Inferior parietal cortex (tissue), 1 donor: Measurements from ENCODE around the gene GOLGA8Q.
"Not testable (repeated sequence)": the region's sequence is repeated elsewhere in the genome, so short reads cannot be mapped to it uniquely, and the experiment has no call there.

Experiments
- DNase-seq: peaks from one replicate; pipeline ENCODE4 v3.0.0-alpha.2; 2016; ENCODE audit errors: extremely low spot score

Gene GOLGA8Q, protein sequence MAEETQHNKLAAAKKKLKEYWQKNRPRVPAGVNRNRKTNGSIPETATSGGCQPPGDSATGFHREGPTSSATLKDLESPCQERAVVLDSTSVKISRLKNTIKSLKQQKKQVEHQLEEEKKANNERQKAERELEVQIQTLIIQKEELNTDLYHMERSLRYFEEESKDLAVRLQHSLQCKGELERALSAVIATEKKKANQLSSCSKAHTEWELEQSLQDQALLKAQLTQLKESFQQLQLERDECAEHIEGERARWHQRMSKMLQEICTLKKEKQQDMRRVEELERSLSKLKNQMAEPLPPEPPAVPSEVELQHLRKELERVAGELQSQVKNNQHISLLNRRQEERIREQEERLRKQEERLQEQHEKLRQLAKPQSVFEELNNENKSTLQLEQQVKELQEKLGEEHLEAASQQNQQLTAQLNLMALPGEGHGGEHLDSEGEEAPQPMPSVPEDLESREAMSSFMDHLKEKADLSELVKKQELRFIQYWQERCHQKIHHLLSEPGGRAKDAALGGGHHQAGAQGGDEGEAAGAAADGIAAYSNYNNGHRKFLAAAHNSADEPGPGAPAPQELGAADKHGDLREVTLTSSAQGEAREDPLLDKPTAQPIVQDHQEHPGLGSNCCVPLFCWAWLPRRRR

DNA sequence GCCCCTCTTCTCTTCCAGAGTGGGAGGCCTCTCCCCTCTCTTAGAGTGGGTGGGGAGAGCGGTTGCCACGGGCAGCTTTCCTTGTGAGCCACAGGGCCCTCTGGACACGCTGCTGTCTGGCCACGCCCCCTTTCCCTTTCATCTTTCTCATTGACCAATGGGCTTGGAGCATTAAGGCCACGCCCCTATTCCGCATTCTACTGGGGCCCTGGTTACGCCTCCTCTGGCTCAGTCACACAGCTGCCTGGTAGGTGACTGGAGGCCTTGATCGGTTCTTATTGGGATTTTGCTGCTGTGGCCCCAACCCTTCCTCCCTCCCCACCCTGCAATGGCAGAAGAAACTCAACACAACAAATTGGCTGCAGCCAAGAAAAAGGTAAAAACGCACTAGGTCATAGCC, at the start of gene GOLGA8Q:
TSS of gene GOLGA8Q (plus strand) at position 301 of the 400 bp plus-strand sequence. CDS start at position 329, 28 bp downstream.
- not testable (repeated sequence) for DNase-seq

DNA sequence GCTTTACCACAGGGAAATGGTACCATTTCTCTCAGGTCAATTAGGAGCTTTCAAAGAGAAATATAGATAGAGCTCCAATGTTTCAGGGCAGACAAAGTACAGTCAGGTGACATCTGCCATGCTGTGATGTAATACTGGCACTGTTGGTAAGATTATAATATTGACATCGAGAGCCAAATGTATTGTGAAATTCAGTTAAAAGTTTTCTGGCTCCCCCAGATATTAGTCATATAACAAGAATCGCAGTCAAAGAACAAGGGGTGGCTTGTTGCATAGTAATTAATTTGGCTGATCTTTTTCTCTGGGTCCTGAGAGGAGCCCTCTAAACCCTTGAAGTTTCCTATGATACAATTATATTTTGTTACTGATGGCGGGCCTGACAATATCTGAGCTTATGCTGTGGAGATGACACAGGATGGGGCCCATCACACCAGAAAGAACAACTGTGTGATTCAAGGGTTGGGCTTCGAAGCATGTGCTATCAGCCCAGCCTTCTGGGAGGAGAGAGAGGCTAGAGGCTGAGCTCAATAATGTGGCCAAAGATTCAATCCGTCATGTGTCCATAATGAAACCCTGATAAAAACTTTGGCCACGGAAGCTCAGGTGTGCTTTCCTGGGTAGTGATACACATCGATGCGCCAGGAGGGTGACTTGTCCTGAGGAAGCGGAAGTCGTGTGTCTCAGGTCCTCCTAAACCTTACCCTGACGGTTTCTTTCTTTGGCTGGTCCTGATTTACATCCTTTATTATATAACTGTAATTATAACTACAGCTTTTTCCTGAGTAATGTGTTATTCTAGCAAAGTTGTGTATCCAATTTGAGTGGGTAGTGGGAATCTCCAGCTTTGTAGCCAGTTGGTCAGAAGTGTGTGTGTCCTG, 48.7 kb upstream of the GOLGA8Q start:
- not testable (repeated sequence) for DNase-seq

DNA sequence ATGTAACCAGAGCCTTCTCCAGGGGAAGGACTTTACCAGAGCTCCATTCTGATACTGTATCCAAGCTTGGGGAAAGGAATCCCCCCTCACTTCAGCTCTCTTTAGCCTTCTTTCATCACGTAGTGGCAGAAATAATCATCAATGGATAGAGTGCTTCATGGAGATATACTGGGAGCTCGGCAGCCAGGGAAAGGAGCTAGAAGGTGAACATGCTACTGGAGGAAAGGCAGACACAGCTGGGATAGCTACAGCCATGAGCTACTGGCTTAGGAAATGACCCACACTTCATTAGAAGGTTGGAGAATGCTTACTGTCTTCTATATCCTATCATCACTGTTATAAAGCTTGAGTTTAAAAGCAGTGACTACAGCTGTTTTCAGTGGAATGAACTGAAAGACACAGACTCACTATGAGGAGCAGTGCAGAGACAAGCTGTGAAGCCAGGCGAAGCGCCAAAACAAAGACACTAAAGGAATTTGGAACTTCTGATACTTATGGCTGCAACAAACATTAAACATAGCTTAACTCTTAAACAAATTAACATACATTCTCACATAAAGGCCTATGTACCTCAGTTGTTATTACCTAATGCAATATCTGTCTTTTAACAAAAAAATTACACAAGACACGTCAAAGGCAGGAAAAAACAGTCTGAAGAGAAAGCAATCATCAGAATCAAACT, 47.5 kb upstream of the GOLGA8Q start:
- DNase-seq = not testable (repeated sequence)

DNA sequence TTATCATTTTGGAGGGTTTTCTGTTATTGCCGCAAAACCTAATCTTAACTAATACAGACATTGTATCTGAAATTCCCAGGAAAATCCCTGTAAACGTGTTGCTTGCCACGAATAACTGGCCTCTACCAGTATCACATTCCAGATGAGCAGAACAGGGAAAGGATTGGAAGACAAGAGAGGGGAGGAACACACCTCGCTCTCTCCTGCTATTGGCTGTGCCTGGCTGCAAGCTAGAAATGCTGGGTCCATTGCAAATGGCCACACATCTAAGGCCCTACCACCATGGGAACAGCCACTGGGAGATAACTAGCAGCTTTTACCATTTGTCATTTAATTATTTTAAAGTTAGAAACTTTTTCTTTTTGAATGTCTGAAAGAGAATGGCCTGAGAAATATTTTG, 37.3 kb upstream of the GOLGA8Q start:
- DNase-seq = not testable (repeated sequence)

DNA sequence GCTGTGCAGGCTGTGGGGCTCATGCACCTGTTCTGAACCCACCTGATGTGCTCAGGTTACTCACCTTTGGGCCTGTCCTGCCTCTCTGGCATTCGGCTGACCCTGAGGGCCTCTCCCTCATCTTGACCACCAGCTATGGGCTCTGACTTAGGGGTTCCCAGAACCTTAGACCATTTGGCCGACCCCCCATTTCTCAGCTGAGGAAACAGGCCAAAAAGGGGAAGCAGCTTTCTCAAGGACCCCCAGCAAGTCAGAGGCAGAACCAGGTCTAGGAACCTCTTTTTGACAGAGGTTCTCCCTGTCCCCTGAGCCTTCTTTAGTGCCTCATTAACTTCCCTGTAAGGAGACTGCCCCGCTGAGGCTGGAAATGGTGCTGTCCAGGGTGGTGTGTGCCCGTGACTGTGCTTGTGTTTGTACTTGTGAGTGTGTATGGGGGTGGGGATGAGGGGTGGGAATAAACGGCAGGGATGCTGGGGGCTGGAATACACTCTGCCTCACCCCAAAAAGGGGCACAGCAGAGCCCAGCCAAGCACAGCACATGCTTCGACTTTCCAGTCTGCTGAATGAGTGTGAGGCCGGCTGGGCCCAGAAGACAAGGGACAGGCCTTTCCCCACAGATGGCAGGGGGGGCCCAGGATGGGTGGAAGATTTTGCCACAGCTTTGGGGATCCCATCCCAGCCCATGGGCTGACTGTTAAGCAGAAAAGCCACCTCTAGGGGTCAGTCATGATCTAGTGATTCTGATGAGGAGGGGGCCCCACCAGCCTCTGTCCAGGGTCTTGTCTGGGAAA, 28.2 kb upstream of the GOLGA8Q start:
- DNase-seq = not testable (repeated sequence)

DNA sequence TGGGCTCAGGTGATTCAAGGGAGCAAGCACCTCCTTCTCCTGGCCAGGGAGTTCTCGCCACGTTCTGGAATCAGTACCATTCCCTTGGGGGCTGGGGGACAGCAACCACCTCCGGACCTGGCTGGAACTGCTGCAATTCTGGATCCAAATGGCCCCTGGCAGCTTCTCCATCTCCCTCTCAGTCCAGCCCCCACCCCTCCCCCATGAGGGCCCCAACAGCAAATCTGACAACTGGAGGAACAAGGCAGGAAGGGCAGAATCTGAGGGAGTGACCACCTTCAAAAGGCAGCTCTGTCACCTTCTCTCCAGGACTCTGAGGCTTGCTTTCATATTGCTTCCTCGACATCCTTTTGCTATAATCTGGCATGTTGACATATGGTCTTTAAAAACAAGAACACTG, 25.9 kb upstream of the GOLGA8Q start:
- not testable (repeated sequence) for DNase-seq

DNA sequence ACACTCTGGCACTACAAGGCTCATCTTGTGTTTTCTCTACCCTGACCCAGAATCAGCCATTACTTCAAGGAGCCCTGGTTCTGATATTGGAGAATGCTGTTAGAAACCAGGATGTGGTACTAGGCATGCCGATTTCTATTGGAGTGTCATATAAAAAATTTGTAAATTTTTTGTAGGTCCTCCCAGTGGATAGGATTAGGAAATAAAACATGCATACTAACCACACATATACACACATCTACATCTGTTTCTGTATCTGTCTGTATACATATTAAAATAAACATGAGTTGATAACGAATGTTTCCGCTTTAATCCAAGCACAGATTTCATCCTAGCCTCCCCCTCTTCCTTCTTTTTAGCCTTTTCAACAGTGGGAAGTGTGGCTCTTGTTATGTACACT, 22.8 kb upstream of the GOLGA8Q start:
- DNase-seq = not testable (repeated sequence)

DNA sequence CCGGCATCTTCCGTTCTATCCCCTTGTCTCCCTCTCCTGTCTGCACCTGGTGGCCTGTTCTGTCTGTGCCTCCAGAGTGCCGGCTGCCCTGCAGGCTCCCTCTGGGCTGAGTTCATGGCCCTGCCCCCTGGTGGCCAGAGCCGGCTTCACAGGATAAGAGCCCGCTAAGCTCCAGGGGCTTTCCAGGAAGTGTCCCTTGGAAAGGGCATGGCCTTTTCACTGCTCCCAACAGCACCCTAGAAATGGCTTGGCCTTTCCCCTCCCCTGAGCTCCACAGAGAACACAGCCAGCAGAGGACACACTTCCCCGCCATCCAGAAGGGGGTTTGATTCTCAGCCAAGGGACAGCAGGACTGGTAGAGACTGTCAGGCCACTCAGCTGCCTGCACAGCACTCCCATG, 15.1 kb downstream of the GOLGA8Q start:
- not testable (repeated sequence) for DNase-seq

DNA sequence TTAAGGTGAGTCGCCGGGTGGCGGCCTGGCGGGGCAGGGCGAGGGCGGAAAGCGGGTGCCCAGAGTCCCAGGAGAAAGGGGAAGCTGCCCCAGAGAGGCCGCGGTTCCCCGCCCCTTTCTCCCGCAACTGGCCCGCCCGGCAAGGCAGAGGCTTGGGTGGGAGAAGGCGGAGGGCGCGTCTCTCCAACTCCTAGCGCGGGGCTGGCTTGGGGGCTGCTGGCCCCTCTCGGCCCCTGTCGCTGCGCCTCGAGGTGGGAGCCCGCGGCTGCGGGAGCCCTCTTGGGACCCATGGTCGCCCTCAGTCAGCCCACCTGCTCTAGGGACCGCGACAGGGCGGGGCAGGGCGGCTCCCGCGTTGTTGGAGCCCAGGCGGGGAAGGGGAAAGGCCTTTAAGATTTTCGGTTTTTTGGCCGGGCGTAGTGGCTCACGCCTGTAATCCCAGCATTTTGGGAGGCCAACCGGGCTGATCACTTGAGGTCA, 21.2 kb downstream of the GOLGA8Q start:
- not testable (repeated sequence) for DNase-seq

DNA sequence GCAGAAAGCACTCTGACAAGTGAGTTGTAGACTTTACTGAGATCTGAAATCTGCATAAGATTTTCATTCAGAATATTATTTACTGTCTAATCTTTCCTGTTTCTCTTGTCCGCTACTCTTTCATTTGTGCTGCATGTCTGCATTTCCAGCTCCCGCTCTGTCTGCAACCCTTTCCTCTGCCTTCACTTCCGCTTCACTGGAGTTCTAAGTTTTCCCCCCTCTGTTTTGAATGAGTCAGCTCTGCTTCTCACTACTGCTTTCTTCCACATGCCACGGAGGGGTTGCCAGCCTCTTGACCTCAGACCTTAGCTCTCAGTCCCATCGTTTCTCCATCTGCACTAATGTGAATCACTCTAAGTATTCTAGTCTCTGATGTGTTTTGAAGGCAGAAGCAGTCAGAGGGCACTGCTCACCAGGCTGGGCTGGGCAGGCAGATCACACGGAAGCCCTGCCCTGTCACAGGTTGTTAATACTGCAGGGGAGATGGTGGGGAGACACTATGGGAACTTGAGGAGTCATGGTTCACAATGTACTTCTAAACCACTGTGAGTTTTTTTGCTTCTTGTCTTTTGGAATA, 27.6 kb downstream of the GOLGA8Q start:
- not testable (repeated sequence) for DNase-seq

DNA sequence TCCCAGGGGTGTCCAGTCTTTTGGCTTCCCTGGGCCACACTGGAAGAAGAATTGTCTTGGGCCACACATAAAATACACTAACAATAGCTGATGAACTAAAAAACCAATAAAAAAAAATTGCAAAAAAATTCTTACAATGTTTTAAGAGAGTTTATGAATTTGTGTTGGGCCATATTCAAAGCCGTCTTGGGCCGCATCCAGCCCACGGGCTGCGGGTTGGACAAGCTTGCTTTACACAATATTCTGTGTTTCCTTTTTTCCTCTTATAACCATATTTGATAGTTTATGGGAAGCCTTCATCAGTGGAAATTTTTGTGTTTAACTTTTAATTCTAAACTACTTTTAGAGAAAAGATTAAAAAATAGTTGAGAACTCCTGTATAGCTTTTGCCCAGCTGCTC, 28.9 kb downstream of the GOLGA8Q start:
- not testable (repeated sequence) for DNase-seq

DNA sequence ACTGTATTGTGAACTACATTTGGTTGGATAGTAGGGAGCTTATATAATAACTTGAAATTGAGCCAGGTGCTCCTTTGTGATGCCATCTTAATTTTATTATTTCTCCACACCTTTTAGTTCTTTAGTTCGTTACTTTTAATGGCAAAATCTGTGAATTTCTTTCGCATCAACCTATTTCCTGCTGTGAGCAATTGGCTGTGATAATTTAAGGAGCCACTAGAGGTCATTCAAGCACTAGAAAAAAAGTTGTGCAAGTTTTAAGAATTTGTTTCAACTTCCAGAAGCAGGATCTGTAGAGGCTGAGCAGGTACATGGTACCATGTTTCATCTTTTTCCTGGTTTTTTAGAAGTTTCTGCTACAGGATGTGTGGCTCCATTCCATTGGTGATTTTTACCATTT, 47.1 kb downstream of the GOLGA8Q start:
- DNase-seq = not testable (repeated sequence)

DNA sequence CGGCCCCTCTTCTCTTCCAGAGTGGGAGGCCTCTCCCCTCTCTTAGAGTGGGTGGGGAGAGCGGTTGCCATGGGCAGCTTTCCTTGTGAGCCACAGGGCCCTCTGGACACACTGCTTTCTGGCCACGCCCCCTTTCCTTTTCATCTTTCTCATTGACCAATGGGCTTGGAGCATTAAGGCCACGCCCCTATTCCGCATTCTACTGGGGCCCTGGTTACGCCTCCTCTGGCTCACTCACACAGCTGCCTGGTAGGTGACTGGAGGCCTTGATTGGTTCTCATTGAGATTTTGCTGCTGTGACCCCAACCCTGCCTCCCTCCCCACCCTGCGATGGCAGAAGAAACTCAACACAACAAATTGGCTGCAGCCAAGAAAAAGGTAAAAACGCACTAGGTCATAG, 51.9 kb downstream of the GOLGA8Q start, which contains the start of gene GOLGA8H:
TSS of gene GOLGA8H (plus strand) at position 233 of the 400 bp plus-strand sequence. CDS start at position 331, 98 bp downstream.
- DNase-seq = not testable (repeated sequence)
